Fibroblast of skin of scalp (primary cell): ENCODE measurements around the gene INAVA.

Experiments
- DNase-seq: peaks from one replicate; pipeline ENCODE4 v3.0.0-alpha.2; 2013

Gene INAVA

DNA sequence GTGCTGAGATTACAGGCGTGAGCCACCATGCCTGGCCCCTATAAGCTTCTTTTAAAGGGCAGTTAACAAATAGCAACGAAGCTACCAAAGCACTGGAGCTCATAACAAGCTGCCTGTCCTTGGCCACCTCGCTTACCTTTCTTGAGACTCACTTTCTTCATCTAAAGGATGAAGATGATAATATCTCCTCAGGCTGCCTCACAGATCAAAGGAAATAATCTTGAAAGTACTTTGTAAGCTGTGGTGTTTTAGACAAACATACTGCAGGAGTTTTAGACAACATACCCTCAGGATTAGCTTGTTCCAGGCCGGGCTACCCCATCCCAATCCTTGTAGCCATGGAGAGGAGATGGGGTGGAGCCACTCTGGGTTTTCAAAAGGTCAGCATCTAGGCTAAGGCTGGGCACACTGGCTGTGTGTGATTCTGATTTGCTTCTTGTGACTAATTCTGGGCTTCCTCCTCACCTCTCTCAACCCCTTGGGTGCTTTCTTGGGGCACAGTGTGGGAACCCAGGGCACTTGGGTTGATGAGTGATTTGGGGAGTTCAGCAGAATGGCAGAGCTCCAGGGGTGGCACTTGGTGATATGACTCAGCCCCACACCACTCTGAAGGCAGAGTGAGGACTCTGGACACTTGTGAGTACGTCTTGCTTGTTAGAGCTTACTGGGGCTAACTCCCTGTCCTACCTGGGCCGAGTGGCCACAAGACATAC lies 16.7 kb upstream of the INAVA start:
- no peak for DNase-seq

DNA sequence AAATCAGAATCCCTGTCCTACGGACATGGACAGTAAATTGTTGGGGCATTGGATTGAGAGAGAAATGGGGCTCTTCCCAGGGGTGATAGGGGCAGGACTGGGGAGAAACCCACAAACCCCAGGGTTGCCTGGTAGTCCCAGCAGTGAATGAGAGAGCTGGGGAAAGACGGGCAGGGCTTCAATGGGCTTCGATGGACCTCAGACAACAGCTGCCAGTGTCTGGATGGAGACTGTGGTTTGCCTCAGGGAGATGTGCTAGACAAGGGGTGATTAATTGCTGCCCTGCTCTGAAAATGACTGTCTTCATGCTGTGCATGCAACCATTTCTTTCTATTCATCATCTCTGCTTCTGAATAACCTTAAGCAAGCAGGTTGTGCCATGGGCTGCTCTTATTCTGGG lies 14.5 kb upstream of the INAVA start:
- no peak for DNase-seq

DNA sequence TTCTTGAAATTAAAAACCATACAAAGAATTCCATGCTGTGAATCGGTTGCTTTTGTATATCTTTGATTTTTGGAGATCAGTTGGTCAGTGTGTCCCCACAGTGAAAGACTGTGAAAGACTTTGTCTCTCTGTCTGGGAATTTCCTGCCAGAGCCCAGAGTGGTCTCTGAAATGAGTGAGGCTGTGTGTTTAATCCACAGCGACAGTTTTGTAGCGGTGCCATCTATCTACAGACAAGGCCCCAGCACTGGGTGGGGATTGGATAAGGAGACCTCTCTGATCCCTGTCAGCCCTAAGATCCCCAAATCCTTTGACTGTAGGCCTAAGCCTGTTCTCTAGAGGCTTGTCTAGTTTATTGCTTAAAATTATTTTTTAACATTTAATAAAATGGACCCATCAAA lies 11.6 kb upstream of the INAVA start:
- no peak for DNase-seq

DNA sequence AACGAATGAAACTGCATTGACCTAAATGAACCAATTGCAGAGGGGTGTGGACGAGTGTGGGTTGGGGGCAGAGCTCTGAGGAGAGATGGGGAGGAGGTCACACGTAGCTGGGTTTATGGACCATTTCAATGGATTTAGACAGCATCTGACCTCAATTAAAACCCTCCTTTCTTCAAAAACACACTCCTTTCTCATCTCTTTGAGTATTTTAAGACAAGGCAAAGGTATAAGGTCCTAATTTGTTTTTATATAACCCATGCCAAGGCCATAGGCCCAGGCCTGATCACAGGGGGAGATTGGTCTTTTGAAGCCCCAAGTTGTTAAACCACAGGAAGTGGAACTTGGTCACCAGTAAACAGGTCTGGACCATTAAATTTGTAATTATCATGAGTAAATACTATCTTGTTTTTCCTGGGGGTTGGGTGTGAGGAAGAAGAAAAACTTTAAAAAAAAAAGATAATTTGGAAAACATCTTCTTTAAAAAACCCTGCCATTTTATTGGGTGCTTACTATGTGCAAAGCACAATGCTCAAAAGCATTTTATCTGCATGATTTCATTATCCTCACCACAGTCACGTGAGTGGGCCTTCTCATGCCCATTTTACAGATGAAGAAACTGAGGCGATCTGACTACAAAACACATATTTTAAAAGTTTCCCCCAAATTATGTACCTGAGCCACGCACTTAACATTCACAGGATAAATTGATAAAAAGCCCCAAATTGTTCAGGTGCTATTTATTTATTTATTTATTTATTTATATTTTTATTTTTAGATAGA lies 8.9 kb upstream of the INAVA start:
- no peak for DNase-seq

DNA sequence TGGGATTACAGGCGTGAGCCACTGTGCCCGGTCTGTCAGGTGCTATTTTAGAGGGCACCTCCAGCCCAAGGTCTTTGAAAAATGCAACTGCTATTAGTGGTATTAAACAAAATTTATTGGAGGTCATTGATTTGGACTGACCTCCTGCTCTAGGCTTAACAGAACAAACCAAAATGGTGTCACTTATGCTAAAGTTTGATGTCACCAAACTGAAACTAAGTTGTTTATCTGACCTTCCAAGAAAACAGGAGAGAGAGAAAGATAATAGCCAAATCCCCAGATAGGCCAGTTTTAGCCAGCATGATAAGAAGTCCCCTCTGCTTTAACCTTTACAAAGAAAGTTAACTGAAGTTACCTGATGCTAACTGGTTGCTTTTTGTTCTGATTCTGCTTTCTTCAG lies 8.1 kb upstream of the INAVA start:
- DNase-seq, result no peak

DNA sequence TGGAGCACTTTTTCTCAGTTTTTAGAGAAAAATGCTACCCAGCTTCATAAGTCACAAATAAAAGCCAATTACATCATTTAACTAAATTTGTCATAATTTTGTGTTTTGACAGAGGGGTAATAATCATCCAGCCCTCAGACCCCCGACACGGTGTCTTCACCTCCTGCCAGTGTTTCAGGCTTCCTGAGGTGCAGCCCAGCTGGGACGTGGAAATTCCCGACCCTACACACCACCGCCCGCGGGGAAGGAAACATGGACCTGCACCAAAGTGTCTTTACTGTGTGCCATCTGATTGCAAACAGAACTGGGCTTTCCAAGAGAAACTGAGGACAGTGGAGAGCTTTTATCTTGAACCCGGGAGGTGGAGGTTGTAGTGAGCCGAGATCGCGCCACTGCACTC lies 7.7 kb upstream of the INAVA start:
- DNase-seq, result no peak

DNA sequence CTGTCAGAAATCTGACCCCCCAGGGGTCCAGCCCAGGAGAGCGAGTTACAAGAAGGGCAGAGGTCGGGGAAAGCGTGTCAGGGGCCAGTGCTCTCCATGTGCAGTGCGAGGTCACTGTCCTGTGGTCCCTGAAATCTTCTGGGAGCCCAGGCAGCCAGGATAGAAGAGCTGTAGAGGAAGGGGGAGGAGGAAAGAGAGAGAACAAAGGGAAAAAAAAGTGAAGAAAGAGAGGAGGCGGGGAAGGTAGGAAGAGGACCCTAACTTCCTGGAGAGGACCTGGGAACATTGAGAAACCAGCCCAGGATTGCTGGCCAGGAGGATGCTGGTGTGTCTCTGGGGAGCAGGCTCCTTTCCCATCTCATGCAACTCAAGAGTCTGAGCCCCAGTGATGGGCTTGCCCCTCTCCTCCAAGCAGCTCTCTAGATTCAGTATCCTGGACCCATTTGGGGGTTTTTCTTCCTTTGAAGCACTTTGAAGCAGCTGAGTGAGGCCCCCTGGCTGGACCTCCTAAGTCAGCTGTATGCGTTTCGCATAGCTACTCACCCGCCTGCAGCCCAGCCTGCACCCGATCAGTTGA lies 6.8 kb upstream of the INAVA start:
- DNase-seq, result no peak

DNA sequence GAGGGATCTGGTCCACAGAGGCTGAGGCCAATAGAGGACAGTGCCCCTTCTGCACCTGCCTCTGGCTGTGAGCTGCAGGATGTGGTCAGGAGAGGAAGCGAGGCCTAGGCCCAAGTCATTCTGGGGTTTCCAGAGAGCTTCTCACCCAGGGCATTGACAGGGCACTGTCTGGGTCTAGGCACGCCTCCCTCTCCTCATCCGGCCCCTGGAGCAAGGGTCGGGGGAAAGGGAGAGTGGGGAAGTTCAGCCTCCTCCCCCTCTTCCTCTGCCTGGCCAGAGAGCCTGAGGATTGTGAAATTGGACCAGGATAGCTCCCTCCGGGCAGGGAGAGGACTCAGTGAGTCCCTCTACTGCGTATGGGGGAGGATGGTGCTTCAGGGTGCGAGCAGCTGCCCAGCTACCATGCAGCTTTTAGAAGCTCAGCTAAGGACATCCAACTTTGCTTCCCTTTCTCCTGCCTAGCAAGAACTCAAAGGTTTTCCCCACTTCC lies 6.3 kb upstream of the INAVA start:
- DNase-seq, result no peak

DNA sequence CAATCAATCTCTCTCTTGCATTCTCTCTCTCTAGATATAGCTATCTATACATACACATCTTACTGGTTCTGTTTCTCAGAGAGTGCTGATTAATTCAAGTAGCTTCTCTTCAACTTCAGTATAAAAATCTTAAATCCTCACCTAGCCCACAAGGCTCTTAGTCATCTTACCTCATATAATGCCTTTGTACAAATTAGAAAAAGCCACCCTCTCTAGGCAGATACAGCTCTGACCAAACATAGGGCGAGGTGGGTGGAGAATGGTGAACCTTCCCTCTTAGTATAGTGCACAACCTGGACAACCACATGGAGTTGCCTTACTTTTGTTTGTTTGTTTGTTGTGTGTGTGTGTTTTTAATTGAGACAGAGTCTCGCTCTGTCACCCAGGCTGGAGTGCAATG lies 5.1 kb upstream of the INAVA start:
- no peak for DNase-seq

DNA sequence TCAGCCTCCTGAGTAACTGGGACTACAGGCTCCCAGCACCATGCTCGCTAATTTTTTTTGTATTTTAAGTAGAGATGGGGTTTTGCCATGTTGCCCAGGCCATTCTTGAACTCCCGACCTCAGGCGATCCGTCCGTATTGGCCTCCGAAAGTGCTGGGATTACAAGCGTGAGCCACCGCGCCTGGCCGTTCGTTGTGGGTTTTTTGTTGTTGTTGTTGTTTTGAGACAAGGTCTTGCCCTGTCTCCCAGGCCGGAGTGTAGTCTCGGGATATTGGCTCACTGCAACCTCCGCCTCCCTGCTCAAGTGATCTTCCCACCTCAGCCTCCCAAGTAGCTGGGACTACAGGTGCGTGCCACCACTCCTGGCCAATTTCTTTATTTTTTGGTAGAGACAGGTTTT lies 4.7 kb upstream of the INAVA start:
- DNase-seq, result no peak

DNA sequence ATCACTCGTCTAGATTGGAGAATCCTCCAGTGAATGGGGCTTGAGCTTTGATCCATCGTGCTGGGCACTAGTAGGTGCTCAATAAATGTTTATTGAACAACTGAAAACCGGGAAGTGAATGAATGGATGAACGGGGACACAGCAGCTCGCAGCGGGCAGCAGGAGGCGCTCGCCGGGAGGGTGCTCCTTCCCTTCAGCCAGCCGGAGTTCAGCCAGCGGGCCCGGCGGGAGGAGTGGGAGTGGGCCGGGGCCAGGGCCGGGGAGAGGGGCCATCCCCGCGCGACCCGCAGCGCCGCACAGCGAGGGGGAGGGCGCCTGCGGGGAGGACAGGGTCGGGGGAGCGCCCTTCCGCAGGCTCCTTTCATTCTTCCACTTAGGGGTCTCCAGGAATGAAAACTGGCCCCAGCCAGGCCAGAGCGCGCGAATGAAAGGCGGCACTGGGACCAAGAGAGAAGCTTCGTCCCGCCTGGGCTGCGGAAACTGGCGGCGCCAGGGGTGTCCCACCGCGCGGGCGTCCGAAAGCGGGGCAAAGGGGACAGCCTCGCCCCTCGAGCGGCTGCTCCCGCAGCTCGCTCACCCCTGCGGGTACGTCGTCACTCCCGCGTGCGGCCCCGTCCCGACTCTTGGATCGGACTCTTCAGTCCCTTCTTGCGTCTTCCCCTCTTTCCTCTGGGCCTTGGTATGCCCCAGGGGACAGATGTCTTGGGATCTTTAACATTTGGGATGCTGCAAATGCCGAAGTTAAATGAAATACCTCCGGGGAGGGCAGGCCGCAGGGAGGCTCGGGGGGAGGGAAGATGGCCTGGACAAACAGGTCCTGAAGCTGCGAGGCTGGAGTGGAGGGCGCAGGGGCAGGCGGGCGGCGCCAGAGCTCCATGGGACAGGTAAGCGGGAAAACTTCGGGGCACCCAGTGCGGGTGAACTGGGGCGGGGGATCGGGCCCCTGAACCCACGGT lies 3.6 kb upstream of the INAVA start:
- DNase-seq, result peak; percentile 72

DNA sequence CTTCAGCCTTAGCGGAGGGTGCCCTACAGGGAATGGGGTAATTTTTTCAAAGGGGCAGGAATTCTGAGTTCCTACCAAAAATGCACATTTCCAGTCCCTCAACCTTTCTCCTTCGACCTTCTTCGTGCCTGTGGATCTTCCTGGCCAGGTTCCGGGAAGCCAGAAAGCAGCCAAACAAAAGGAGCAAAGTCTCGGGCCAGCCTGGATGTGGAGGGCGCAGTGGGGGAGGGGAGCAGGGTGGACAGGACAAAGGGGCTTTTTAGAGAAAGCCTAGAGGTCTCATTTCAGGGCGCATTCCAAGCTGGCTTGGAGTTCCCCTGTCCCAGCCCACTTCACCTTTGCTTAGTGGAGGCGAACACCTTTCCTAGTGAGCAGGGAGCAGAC lies 2.9 kb upstream of the INAVA start:
- no peak for DNase-seq

DNA sequence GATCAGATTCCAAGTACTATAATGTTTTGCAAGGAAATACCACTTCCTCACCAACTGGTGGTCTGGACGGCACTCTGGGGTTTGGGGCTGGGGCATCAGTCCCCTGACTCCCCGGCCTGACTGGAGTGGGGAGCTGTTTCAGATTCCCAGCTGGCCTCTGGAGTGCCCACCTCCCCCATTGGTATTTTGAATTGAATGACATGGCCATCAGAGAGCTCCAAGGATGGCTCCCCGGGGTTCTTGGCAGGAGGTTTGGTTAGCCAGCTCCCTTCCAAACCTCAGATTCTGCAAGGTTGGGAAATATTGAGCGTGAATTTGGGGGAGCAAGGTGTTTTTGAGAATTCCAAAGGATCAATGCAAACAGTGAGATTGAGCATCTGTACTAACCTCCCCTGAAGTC lies 2.2 kb upstream of the INAVA start:
- DNase-seq, result no peak

DNA sequence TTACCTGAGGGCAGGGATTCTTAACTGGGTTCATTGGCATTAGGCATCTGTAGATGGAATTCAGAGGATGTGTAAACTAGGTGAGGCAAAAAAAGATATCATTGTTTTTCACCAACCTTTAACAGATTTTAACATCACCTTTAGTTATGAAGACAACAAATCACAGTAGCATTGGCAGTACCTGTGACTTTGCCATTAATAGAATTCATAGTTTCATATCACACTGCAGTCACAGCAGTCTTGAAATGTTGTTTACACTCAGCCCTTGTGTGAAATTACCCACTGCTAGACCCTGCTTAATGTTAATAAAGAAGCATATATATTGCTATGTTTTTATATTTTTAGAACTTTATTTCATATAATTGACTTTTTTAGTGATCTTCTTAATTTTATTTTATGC lies 1.7 kb upstream of the INAVA start:
- DNase-seq, result no peak

DNA sequence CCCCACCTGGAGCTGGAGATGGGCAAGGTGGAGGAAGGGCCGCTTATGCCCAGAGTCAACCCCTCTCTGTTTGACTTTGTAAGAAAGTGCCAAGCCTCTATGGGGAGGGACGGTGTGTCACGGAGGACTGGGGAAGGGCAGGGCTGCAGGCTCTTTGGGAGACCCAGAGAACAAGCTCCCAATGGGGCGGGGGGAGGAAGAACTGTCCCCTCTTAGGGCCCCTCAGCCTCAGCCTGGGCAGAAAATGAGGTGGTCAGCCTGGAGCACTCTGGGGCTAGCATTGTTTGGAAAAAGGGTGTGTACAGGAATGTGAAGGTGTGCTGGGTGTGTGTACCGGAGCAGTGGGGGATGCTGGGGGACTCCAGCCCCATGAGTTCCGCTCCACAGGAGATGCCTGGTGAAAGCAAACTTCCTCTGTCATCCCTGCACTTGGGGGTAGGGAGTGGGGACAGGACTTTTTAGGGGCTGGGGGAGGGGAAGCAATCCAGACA lies 1.2 kb upstream of the INAVA start:
- no peak for DNase-seq

DNA sequence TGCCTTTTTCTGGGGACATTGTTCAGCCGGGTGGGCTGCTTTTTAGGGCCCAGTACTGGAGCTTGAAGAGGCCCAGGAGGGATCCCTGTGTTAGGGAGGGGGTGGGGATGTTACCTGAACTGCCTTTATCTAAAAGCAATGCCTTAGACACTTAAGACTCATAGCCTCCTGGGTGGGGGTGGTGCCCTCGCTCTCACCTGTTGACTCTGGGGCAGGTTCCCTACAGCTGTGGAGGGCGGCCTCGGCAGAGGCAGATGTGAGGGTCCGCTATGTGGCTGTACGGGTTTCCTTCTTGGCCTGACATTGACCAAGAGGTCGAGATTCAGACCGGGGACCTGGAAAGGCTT lies 716 bp downstream of the INAVA start:
- no peak for DNase-seq

DNA sequence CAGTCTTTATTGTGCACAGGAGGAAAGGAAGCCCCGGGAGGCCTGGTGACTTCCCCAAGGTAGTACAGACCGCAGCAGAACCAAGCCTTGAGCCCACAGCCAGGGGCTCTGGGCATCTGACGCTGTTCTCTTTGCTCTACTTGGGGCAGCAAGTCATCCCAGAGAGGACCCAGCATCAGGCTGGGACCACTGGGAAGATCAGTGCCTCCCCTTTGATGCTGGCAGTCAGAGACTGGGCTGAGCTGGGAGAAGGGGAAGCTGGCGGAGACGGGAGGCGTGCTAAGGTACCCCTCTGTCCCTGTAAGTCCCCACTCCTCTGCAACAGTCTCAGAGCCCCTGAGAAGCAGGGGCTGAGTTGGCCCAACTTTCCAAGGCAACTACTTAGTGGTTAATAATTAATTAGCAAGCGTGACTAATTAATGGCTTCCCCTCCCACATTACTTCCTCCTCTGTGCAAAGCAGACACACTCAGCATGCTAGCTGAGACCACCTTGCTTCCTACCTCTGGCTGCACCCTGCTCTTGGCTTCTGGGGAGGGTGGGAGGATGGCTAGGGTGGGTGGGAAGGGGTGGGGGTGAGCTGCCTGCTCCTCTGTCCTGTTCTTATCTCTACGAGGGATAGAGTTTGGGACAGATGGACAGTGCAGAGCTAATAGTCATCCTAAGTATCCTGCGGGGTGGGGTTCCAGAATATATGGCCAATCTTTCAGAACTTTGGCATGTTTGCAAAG lies 1.3 kb downstream of the INAVA start:
- no peak for DNase-seq

DNA sequence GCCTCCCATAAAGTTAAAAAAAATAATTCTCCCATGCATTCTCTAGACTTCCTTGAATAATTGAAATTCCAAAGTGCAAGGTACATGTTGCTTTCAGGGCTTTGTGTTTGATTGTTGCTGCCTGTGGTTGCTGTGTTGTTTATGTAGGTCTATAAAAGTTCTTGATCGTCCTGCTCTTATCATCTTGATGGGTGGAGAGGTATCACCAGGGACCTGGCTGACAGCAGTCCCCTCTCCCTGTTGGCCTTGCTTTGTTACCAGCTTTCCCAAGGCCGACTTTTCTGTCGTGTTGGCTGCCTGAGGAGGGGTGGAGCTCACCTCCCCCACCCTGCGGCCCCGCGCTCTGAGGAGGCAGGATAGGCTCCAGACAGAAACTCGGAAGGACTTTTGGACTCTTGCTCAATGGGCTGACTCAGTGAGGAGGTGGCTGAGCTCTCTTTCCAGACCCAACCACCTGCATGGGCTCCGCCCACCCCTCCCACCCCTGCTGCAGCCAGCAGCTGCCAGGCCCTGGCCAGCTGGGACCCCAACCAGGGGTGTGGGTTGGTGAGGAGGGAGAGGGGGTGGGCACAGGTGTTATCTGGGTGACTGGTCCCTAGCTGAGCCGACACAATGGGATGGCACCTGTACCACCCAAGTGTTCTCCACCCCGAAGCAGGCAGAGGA lies 2.0 kb downstream of the INAVA start:
- DNase-seq, result no peak

DNA sequence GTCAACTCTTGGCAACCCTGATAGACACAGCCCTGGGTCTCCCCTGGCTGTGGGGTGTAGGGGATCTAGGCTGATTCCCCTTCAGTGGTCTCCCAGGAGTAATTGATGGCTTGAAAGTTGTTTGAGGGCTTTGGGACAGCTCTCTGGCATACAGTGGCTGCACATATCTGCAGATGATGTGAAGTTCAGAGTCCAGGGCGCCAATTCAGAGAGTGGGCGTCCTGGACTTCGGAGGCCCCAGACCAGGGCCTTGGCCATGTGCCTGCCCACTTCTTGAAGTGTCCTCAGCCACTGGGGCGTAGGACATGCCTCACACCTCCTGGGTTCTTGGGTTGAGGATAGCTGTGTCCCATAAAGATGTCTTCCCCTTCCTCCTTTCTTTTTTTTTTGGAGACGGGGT lies 2.6 kb downstream of the INAVA start:
- no peak for DNase-seq

DNA sequence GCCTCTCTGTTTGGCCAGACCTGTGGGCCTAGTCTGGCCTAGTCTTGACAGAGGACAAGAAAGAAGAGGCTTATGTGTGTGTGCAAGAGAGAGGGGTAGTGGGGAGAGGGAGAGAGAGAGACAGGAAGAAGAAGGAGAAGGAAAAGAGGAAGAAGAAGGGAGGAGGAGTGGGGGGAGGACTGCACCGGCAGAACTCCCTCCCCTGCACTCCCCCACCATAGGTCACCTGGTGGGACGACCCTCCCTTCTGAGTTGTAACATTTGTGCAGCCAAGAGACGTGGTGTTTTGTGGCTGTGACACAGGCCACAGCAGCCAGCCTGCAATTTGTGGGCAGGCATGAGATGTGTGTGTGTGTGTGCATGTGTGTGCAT lies 4.3 kb downstream of the INAVA start:
- no peak for DNase-seq

DNA sequence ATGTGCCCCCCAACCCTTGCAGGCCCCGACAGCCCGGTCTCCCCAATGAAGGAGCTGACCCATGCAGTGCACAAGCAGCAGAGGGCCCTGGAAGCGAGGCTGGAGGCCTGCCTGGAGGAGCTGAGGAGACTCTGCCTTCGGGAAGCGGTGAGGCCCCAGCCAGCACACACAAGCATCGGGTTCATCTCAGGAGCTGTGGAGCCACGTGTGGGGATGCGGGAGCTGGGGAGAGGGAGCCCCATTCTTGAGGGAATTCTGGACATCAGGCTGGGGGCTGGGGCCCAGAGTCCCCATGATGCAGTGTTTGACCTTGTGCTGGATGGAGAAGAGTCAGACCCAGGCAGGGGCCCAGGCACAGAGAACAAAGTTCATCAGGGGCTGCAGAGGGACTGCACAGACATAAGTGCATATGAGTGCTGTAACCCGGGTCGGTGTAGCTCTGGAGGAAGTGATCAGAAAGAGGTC lies 4.8 kb downstream of the INAVA start:
- DNase-seq, result no peak
